ENCODE measurements around the gene AMHR2.

DNA sequence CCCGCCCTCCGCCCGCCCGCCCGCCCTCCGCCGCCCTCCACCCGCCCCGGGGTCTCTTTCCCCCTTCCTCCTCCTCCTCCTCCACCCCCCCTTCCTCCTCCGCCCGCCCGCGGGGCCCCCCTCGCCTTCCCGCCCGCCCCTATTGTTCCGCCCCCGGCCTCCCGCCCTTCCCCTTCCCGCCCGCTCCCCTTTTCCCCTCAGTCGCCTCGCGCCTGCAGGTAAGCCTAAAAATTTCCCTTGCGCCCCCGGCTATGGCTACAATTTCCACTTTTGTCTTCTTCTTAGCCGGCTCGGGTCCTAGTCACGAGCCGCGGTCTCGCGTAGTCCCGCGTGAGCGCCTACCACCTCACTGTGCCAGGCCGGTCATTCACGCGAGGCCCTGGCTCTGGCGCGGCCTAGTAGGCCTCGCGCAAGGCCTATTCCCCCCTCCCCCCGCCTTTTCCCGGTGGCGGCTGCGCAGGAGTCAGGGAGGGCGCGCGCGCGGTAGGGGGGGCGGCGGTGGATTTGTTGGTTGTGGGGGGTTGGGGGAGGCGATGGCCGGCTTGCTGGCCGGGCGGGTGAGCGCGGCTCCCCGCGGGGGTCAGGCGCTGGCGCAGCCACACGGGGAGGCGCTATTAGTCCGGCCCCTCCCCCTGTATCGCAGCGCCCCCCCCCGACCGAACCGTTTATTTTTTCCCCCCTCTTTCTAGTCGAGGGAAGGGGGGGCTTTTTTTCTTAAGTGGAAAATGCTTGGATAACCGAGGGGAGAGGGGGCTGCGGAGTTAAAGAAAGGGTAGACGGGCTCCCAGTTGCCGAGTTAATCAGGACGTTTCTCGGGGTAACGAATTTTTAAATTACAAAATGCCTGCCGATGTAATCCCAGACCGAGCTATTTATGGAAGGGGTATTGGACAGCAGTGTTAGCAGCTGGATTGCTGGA lies 28.8 kb downstream of the AMHR2 start:
- TF ChIP-seq, protein P1, sequence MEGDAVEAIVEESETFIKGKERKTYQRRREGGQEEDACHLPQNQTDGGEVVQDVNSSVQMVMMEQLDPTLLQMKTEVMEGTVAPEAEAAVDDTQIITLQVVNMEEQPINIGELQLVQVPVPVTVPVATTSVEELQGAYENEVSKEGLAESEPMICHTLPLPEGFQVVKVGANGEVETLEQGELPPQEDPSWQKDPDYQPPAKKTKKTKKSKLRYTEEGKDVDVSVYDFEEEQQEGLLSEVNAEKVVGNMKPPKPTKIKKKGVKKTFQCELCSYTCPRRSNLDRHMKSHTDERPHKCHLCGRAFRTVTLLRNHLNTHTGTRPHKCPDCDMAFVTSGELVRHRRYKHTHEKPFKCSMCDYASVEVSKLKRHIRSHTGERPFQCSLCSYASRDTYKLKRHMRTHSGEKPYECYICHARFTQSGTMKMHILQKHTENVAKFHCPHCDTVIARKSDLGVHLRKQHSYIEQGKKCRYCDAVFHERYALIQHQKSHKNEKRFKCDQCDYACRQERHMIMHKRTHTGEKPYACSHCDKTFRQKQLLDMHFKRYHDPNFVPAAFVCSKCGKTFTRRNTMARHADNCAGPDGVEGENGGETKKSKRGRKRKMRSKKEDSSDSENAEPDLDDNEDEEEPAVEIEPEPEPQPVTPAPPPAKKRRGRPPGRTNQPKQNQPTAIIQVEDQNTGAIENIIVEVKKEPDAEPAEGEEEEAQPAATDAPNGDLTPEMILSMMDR (IDR thresholded peaks at IDR 0.05) = peak in 4 of 5 experiments; percentile 3 to 56 (median 37)
- peak in 1 of 2 donors; percentile 5 for TF ChIP-seq POLR2A (IDR thresholded peaks at IDR 0.05)

Data from tibial nerve (tissue), 3 donors.